Eye (tissue), 1 donor: ENCODE results near the gene LILRB1.
"Not testable (repeated sequence)": the region's sequence is repeated elsewhere in the genome, so short reads cannot be mapped to it uniquely, and the experiment has no call there.

Experiments
- DNase-seq: peaks from one replicate; pipeline ENCODE4 v3.0.0-alpha.2; 2015

The LILRB1 gene

DNA sequence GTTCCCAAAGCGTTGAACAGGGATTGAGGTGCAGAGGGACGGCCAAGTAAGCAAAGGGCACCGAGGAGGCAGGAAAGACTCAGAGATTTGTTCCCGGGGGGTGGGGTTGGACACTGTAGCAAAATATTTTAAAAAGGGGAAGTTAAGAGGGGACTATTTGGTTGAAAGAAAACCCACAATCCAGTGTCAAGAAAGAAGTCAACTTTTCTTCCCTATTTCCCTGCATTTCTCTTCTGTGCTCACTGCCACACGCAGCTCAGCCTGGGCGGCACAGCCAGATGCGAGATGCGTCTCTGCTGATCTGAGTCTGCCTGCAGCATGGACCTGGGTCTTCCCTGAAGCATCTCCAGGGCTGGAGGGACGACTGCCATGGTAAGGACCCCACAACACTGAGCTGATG lies at the start of gene LILRB1:
Gene LILRB1 (plus strand): TSS at position 223 of the 400 bp plus-strand sequence. CDS start 590 bp downstream, outside the sequence.
- not testable (repeated sequence) for DNase-seq

DNA sequence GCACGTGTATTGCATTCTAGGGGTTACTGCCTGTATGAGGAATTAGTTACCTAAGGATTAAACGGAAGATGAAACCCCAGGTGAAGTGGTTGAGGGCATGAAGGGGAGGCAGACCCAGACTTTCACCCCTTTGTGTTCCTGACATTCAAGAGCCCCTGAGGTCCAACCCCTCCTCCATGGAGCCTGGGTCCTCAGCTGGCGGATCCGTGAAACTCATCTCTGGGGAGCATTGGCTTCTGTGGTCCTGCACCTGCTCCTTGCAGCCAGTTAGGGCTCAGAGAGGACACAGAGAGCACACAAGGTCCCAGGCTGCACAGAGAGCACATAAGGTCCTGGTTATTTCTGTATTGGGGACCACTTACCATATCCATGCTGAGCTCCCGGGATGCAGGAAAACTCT lies 43.9 kb upstream of the LILRB1 start:
- DNase-seq = no peak

GRCh38 chr19:54587026-54587425 lies 43.3 kb upstream of the LILRB1 start:
- DNase-seq = no peak

DNA sequence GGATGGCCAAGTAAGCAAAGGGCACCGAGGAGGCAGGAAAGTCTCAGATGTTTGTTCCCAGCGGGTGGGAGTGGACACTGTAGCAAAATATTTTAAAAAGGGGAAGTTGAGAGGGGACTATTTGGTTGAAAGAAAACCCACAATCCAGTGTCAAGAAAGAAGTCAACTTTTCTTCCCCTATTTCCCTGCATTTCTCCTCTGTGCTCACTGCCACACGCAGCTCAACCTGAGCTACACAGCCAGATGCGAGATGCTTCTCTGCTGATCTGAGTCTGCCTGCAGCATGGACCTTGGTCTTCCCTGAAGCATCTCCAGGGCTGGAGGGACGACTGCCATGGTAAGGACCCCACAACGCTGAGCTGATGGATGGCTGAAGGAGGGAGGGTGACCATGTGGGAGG lies 36.8 kb upstream of the LILRB1 start, which contains the start of gene LILRA1:
Gene LILRA1 (plus strand): TSS at position 188 of the 400 bp plus-strand sequence. CDS start 613 bp downstream, outside the sequence.
- not testable (repeated sequence) for DNase-seq

DNA sequence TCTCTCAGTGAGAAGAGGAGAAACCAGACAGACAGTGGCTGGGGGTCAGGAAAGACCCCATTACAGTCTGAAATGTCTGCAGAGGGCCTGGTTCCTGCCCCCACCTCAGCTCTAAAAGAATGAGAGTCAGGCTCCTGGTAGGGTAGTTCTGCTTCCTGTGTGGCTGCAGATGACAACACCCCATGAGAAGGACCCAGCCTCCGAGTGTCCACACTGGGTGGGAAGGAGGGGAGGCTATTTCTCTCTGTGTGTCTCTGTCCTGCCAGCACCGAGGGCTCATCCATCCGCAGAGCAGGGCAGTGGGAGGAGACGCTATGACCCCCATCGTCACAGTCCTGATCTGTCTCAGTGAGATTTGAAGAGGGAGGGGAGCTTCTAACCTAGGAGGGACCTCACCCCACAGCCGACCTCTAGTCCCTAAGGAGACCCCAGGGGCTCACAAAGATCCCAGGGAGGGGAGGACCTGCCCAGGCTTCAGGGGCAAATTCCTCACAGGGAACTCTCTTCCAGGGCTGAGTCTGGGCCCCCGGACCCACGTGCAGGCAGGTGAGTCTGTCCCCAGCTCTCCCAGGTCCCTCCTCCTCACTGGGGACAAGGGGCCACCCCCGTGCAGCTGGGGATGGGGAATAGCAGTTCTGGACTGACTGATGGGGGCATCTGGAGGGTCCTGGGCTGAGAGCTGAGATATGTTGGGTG lies 36.2 kb upstream of the LILRB1 start:
- DNase-seq = not testable (repeated sequence)

DNA sequence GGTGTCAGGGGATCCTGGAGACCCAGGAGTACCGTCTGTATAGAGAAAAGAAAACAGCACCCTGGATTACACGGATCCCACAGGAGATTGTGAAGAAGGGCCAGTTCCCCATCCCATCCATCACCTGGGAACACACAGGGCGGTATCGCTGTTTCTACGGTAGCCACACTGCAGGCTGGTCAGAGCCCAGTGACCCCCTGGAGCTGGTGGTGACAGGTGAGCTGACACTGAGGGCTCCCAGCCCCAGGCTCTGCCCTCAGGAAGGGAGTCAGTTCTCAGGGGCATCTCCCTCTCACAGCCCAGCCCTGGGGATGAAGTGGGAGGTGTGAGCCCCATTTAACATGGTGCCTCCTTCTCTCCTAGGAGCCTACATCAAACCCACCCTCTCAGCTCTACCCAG lies 35.5 kb upstream of the LILRB1 start:
- DNase-seq = no peak

- DNase-seq = not testable (repeated sequence)
These were observed 34.4 kb upstream of the LILRB1 start for GRCh38 chr19:54595680-54596436.

DNA sequence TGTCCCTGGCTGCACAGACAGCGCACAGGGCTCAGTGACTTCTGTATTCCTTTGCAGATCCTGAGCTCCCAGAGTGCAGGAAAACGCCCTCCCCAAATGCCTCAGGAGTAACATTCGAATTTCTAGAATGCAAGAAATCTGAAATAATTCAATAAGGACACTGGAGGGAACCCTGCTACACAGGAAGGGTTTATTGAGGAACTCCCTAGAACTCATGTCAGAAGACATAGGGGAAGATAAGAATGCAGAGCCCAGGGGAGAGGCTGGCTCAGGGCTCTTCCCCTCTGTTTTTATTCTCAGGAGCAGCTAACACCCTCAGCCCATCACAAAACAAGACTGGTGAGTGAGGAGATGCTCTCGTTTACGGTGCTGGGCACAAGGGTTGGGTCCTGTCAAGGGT lies 30.1 kb upstream of the LILRB1 start:
- no peak for DNase-seq

DNA sequence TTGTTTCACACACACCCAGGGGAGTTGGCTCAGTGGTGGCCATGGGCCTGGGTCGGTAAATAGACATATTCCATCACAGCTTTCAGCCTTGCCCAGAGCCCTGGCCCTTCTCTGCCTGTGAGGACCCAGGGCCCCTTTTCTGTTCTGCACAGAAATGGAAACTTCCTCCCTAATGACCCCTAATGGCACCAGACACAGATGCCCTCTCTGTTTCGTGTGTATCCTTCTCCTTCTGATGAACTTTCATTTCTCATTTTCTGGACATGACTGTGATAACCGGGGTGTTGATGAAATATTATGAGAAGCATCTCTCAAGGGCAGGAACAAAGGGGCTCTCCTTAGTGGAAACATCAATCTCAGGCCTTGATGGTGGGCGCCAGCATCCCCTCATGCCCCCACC lies 24.1 kb upstream of the LILRB1 start:
- DNase-seq = no peak

- no peak for DNase-seq
These were observed 23.1 kb upstream of the LILRB1 start for GRCh38 chr19:54606891-54607784.

DNA sequence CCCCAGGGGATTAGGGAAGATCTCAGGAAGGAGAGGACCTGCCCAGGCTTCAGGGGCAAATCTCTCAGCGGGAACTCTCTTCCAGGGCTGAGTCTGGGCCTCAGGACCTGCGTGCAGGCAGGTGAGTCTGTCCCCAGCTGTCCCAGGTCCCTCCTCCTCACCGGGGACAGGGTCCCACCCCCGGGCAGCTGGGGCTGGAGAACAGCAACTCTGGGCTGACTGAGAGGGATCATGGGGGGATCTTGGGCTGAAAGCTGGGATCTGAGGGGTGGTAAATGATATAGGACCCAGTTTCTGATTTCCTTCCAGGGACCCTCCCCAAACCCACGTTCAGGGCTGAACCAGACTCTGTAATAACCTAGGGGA lies 22.5 kb upstream of the LILRB1 start:
- no peak for DNase-seq

- DNase-seq = no peak
These were observed 22.1 kb upstream of the LILRB1 start for GRCh38 chr19:54608205-54608604.

- no peak for DNase-seq
These were observed 21.5 kb upstream of the LILRB1 start for GRCh38 chr19:54608792-54609191.

DNA sequence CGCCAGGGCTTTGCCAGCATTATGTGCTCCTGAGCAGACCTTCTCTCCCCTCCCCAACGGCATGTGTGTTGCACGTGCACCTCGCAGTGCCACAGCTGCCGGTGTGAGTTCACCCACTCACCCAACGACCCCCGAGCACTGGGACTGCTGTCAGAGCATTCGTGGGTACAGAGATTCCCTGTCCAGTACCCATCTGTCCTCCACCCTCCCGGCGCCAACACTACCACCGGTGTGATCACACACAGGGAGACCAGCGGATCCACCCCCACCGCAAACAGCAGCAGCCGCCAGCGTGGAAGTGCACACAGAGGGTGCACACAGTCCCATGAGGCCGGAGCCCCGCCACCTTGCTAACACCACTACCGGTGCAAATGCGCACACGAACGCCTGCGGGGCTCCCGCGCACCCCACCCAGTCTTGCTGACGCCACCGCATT lies 20.9 kb upstream of the LILRB1 start:
- no peak for DNase-seq

DNA sequence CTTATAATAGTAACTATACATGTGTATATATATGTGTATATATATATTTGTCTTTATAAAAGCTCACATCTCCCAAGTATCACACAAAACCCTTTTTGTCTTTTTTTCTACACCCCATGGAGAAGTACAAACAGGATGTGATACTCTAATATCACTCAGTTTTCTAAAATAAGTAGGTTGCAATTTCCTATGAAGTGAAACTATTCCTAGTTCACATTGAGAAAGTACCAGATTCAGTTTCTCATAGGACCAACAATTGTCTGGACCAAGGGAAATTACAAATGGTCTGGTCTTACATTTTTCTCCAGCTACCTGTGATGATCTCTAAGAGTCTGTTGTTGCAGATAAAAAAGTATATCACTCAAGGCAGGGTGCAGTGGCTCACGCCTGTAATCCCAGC lies 17.9 kb upstream of the LILRB1 start:
- no peak for DNase-seq

GRCh38 chr19:54614726-54615125 lies 15.6 kb upstream of the LILRB1 start:
- no peak for DNase-seq

DNA sequence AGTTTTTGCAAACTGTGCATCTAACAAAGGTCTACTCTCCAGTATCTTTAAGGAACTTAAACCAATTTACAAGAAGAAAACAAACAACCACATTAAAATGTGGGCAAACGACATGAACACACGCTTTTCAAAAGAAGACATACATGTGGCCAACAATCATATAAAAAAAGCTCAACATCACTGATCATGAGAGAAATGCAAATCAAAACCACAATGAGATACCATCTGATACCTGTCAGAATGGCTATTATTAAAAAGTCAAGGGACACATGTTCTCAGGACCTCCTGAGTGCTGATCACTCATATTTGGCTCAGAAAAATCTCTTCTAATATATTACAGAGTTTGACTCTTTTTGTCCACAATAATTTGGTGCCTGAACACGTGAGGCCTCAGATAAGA lies 14.2 kb upstream of the LILRB1 start:
- DNase-seq = no peak

- DNase-seq = no peak
These were observed 13.3 kb upstream of the LILRB1 start for GRCh38 chr19:54616821-54617560.

DNA sequence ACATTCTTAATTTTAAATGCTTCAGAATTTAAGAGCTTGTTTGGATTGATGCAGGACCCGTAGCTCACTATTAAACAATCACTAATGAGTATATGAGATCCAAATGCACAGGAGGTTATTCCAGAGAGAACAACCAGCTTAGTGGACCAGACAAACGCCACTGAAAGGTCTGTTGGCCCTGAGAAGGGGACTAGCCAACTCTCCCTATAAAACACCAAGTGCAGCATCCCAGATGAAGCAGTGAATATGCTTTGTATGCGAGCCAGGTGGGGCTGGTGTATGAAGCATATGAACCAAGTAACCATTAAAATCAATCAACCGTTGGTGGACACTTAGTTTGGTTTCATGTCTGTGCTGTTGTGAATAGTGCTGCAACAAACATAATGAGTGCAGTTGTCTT lies 9.8 kb upstream of the LILRB1 start:
- DNase-seq = no peak

- DNase-seq = no peak
These were observed 7.9 kb upstream of the LILRB1 start for GRCh38 chr19:54622431-54622830.

- DNase-seq = not testable (repeated sequence)
These were observed 6.0 kb upstream of the LILRB1 start for GRCh38 chr19:54624234-54624633.

DNA sequence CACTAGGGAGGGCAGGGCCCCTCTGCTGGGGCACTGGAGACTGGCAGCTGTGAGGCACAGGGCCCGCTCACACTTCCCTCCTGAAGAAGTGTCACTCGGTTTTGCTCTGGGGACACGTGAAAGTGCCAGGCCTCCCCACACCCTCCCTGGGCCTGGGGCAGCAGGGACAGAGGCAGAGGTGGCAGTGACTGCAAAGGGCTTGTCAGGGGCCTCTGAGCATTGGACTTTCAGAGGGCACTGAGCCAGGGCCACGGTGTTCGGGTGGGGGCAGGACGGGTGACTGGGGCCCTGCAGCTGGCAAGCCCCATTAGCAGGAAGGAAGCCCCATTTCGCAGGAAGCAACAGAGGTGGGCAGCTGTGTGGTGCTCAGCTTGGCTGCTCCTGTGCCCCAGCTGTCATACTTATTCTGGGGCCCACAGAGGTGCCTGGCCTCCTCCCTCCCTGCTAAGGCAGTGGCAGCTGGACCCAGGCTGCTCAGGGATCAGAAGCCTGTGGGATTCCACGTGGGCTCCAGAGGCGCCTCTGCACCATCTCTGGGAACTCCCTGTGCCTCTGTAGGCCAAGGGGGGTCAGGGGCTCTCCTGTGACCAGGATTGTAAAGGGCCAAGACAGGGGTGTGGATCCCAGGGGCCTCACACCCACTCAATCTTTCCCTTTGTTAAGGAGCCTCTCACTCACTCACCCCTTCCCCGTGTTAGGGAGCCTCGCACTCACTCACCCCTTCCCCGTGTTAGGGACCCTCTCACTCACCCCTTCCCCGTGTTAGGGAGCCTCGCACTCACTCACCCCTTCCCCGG lies 5.2 kb upstream of the LILRB1 start:
- not testable (repeated sequence) for DNase-seq
